ES-I3 (cell line): Measurements from ENCODE around the gene NOB1.
"Not testable (repeated sequence)": the region's sequence is repeated elsewhere in the genome, so short reads cannot be mapped to it uniquely, and the experiment has no call there.

ENCODE experiments used
- H3K36me3 ChIP-seq: 2 replicates; pipeline ENCODE4 v1.6.1; 2013; ENCODE audit warnings: mild to moderate bottlenecking, low read length, control low read depth, moderate library complexity; ENCODE audit not compliant: insufficient read depth
- H3K4me1 ChIP-seq: 2 replicates; pipeline ENCODE4 v1.6.1; 2013; ENCODE audit warnings: mild to moderate bottlenecking, control low read depth, low read length; ENCODE audit not compliant: insufficient read depth
- H3K9ac ChIP-seq: 2 replicates; pipeline ENCODE4 v1.6.1; 2013; ENCODE audit warnings: low read depth, mild to moderate bottlenecking, low read length, moderate library complexity
- H3K9me3 ChIP-seq: 2 replicates; pipeline ENCODE4 v1.6.1; 2013; ENCODE audit warnings: mild to moderate bottlenecking, low read length, moderate library complexity; ENCODE audit not compliant: control insufficient read depth, insufficient read depth

Gene NOB1

GRCh38 chr16:69744363-69745231 is 10.1 kb downstream of the NOB1 start:
- Histone ChIP-seq H3K36me3 (peaks cover 52% of the 10 kb centered on the region), H3K9ac (no peak overlapping the region), H3K4me1 (no peaks in the 10 kb centered on the region), H3K9me3 (no peaks in the 10 kb centered on the region)

- Histone ChIP-seq H3K4me1 (no peaks in the 10 kb centered on the region), H3K9me3 (no peaks in the 10 kb centered on the region), H3K36me3 (peaks cover 40% of the 10 kb centered on the region), H3K9ac (no peak overlapping the region)
These were observed 12.5 kb downstream of the NOB1 start for GRCh38 chr16:69741951-69742904.

- Histone ChIP-seq H3K9ac (no peak overlapping the region), H3K36me3 (peaks cover 40% of the 10 kb centered on the region), H3K9me3 (no peaks in the 10 kb centered on the region), H3K4me1 (no peaks in the 10 kb centered on the region)
These were observed 13.2 kb downstream of the NOB1 start for GRCh38 chr16:69741519-69741918.

- Histone ChIP-seq H3K9me3 (no peaks in the 10 kb centered on the region), H3K4me1 (0 out of 2 replicates have a peak, but pooled peaks cover 3% of the 10 kb centered on the region), H3K9ac (no peak overlapping the region), H3K36me3 (no peaks in the 10 kb centered on the region)
These were observed 22.6 kb downstream of the NOB1 start for GRCh38 chr16:69732101-69732500.

GRCh38 chr16:69731280-69731679 is 23.4 kb downstream of the NOB1 start:
- not testable (repeated sequence) for H3K9ac ChIP-seq, H3K36me3 ChIP-seq, H3K4me1 ChIP-seq, H3K9me3 ChIP-seq

- not testable (repeated sequence) for H3K9me3 ChIP-seq, H3K9ac ChIP-seq, H3K36me3 ChIP-seq, H3K4me1 ChIP-seq
These were observed 25.7 kb downstream of the NOB1 start for GRCh38 chr16:69729030-69729429.

- Histone ChIP-seq H3K4me1 (0 out of 2 replicates have a peak, but pooled peaks cover 3% of the 10 kb centered on the region), H3K36me3 (no peaks in the 10 kb centered on the region), H3K9me3 (no peaks in the 10 kb centered on the region), H3K9ac (peak overlapping the region; percentile 62)
These were observed 26.8 kb downstream of the NOB1 start for GRCh38 chr16:69727916-69728270.

- Histone ChIP-seq H3K4me1 (peaks cover 7% of the 10 kb centered on the region), H3K9me3 (no peaks in the 10 kb centered on the region), H3K9ac (peak within 1 kb of the TSS; percentile 62)
These were observed 28.2 kb downstream of the NOB1 start, which contains the start of gene NQO1 for GRCh38 chr16:69726313-69727060. TSS of gene NQO1 (minus strand) at chr16:69726560. CDS start at chr16:69726439, 121 bp downstream.

GRCh38 chr16:69725480-69726312 is 29.0 kb downstream of the NOB1 start:
- peaks cover 7% of the 10 kb centered on the region for H3K4me1 ChIP-seq
- H3K9me3 ChIP-seq, result no peaks in the 10 kb centered on the region
- no peaks in the 10 kb centered on the region for H3K36me3 ChIP-seq
- H3K9ac ChIP-seq, result peak overlapping the region; percentile 62

More at GRCh38 chr16:69726313-69727060, 28.2 kb downstream of the NOB1 start, which contains the start of gene NQO1:
- no peaks in the 10 kb centered on the region for H3K36me3 ChIP-seq

- no peaks in the 10 kb centered on the region for H3K36me3 ChIP-seq
- no peaks in the 10 kb centered on the region for H3K9me3 ChIP-seq
- peaks cover 7% of the 10 kb centered on the region for H3K4me1 ChIP-seq
- H3K9ac ChIP-seq, result peak overlapping the region; percentile 62
These were observed 29.7 kb downstream of the NOB1 start for GRCh38 chr16:69724981-69725479.

- Histone ChIP-seq H3K9ac (0 out of 2 replicates have a peak overlapping the region, but pooled peaks have one; percentile 62), H3K9me3 (no peaks in the 10 kb centered on the region), H3K4me1 (peaks cover 7% of the 10 kb centered on the region), H3K36me3 (no peaks in the 10 kb centered on the region)
These were observed 30.3 kb downstream of the NOB1 start for GRCh38 chr16:69724414-69724873.

GRCh38 chr16:69721441-69721957 is 33.2 kb downstream of the NOB1 start:
- H3K36me3 ChIP-seq, result 0 out of 2 replicates have a peak, but pooled peaks cover 6% of the 10 kb centered on the region
- peaks cover 3% of the 10 kb centered on the region for H3K4me1 ChIP-seq
- no peak overlapping the region for H3K9ac ChIP-seq
- H3K9me3 ChIP-seq, result no peaks in the 10 kb centered on the region
